Fibroblast of lung (primary cell): Measurements from ENCODE around the gene MRNIP. TPM values are rescaled to one million over a fixed set of nuclear protein-coding genes. Genes with fewer than 3 reads are reported as not detected.

Experiments used
- DNase-seq, 2 donors: peaks; one replicate each; pipeline versions ENCODE4 v3.0.0 to v3.0.0-alpha.2; 2010; ENCODE audit warnings: low read depth in 2 of 2
- H2AFZ ChIP-seq: 2 replicates; pipeline ENCODE4 v1.5.1; 2012; ENCODE audit warnings: low read length, control low read depth, inconsistent platforms
- H3K27ac ChIP-seq: 2 replicates; pipeline ENCODE4 v1.5.1; 2011; ENCODE audit warnings: low read length, control low read depth; ENCODE audit not compliant: insufficient read depth
- H3K27me3 ChIP-seq: 2 replicates; pipeline ENCODE4 v1.5.1; 2011; ENCODE audit warnings: mild to moderate bottlenecking, low read length; ENCODE audit not compliant: control insufficient read depth, insufficient read depth
- H3K36me3 ChIP-seq: 2 replicates; pipeline ENCODE4 v1.5.1; 2011; ENCODE audit warnings: low read length; ENCODE audit not compliant: control insufficient read depth, insufficient read depth
- H3K4me1 ChIP-seq: 2 replicates; pipeline ENCODE4 v1.5.1; 2011; ENCODE audit warnings: low read length; ENCODE audit not compliant: control insufficient read depth, insufficient read depth; ENCODE audit errors: extremely low read depth
- H3K4me2 ChIP-seq: 2 replicates; pipeline ENCODE4 v1.5.1; 2011; ENCODE audit warnings: low read length, control low read depth; ENCODE audit not compliant: insufficient read depth; ENCODE audit errors: extremely low read depth
- H3K4me3 ChIP-seq, 4 experiments: fragments of 200-600 bp in 1 of 4; sonication (generic) in 1 of 4; replicated peaks in 1 of 4; 2 replicates each; pipeline ENCODE4 v1.5.1; 2011 to 2016; ENCODE audit warnings: low read length in 4 of 4, low read depth in 3 of 4, mild to moderate bottlenecking in 3 of 4, control low read depth in 2 of 4, inconsistent platforms in 1 of 4, mixed read lengths in 1 of 4; ENCODE audit not compliant: insufficient read depth in 1 of 4; ENCODE audit errors: control extremely low read depth in 1 of 4
- H3K79me2 ChIP-seq: 2 replicates; pipeline ENCODE4 v1.5.1; 2012; ENCODE audit warnings: mild to moderate bottlenecking, low read length, inconsistent platforms; ENCODE audit not compliant: control insufficient read depth, insufficient read depth
- H3K9ac ChIP-seq: 2 replicates; pipeline ENCODE4 v1.5.1; 2011; ENCODE audit warnings: mild to moderate bottlenecking, low read length, control low read depth; ENCODE audit not compliant: insufficient read depth
- H3K9me3 ChIP-seq: 2 replicates; pipeline ENCODE4 v1.5.1; 2012; ENCODE audit warnings: low read depth, low read length; ENCODE audit not compliant: control insufficient read depth, insufficient read depth
- H4K20me1 ChIP-seq: 2 replicates; pipeline ENCODE4 v1.5.1; 2011; ENCODE audit warnings: low read length; ENCODE audit not compliant: control insufficient read depth, insufficient read depth; ENCODE audit errors: extremely low read depth
- CTCF ChIP-seq, 2 donors: IDR thresholded peaks in 1 of 2; conservative IDR thresholded peaks in 1 of 2; 1 replicate in 1 of 2; 2 replicates in 1 of 2; pipeline ENCODE4 v1.5.1; 2011 to 2012; ENCODE audit warnings: low read length in 2 of 2, control low read depth in 1 of 2, inconsistent platforms in 1 of 2, low read depth in 1 of 2, mild to moderate bottlenecking in 1 of 2
- EZH2 ChIP-seq: IDR thresholded peaks from 2 replicates; pipeline ENCODE4 v1.5.1; 2012; ENCODE audit warnings: low read length, control low read depth, mild to moderate bottlenecking; ENCODE audit errors: missing control alignments
- polyA plus RNA-seq, 2 donors: library from polyadenylated mRNA; depleted of rRNA in 1 of 2; stranded (reverse) in 1 of 2; unstranded in 1 of 2; fragments of >200 nt; gene quantifications; 2 replicates each; pipeline ENCODE4 v1.2.1, GENCODE V29; 2011 to 2012; ENCODE audit warnings: missing spikeins in 1 of 2
- total RNA-seq: library from RNA; depleted of rRNA; stranded (reverse); fragments of >200 nt; gene quantifications from 2 replicates; pipeline ENCODE4 v1.2.1, GENCODE V29; 2014

Gene MRNIP
- total and polyA plus RNA-seq, 2 donors (not counting 1 experiment from before 2014, with no cell fraction given), result 8.6 to 21.0 TPM

- Histone ChIP-seq H3K4me2 (peak overlapping the region; percentile 86), H3K27ac (no peak overlapping the region), H3K9me3 (no peaks in the 10 kb centered on the region), H2AFZ (no peak overlapping the region), H3K4me1 (peaks cover 39% of the 10 kb centered on the region), H3K36me3 (peaks cover 37% of the 10 kb centered on the region), H4K20me1 (peaks cover 8% of the 10 kb centered on the region), H3K27me3 (no peaks in the 10 kb centered on the region), H3K4me3 (peak overlapping the region; percentile 85 to 100 (median 90)), H3K9ac (peak overlapping the region; percentile 43), H3K79me2 (peaks cover 54% of the 10 kb centered on the region)
- TF ChIP-seq EZH2 (no peak), CTCF (conservative IDR thresholded peaks at IDR 0.05 in 1 of 2, IDR thresholded peaks at IDR 0.05 in 1 of 2; ENCODE audit: low read depth in 1 of 2, low read length in 2 of 2) (no peak)
- DNase-seq, result no peak
Measured at GRCh38 chr5:179822444-179822990, 36.1 kb downstream of the MRNIP start.

DNA sequence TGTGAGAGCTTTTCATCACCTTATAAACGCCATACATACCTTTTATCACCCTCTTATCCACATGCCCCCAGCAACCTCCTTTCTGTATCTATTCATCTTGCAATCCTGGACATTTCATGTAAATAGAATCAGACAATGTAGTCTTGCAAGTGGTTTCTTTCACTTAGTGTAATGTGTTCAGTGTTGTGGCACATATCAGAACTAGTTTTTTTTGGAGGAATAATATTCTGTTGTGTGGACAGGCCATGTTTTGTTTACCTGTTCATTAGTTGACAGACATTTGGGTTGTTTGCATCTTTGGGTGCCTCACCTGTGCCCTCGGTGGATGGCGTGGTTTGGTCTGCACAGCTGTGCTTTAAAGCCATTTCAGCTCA is 36.6 kb downstream of the MRNIP start:
- no peak for DNase-seq
- Histone ChIP-seq H3K36me3 (peaks cover 37% of the 10 kb centered on the region), H3K27ac (peak overlapping the region; percentile 79), H3K4me2 (peak overlapping the region; percentile 86), H3K4me1 (peaks cover 39% of the 10 kb centered on the region), H3K27me3 (no peaks in the 10 kb centered on the region), H2AFZ (no peak overlapping the region), H3K9me3 (no peaks in the 10 kb centered on the region), H3K9ac (peak overlapping the region; percentile 13), H3K79me2 (peaks cover 54% of the 10 kb centered on the region), H4K20me1 (peaks cover 8% of the 10 kb centered on the region), H3K4me3 (peak overlapping the region; percentile 85 to 100 (median 90))
- no peak for TF ChIP-seq EZH2
- no peak for TF ChIP-seq CTCF (conservative IDR thresholded peaks at IDR 0.05 in 1 of 2, IDR thresholded peaks at IDR 0.05 in 1 of 2; ENCODE audit: low read depth in 1 of 2, low read length in 2 of 2)

- Histone ChIP-seq H3K4me2 (peak overlapping the region; percentile 86), H3K79me2 (peaks cover 52% of the 10 kb centered on the region), H3K27me3 (no peaks in the 10 kb centered on the region), H3K9me3 (no peaks in the 10 kb centered on the region), H4K20me1 (peaks cover 8% of the 10 kb centered on the region), H3K4me1 (peaks cover 39% of the 10 kb centered on the region), H3K9ac (peak overlapping the region; percentile 93), H2AFZ (no peak overlapping the region), H3K27ac (peak overlapping the region; percentile 79), H3K36me3 (peaks cover 33% of the 10 kb centered on the region), H3K4me3 (peak overlapping the region; percentile 85 to 100 (median 90))
- peak; percentile 93 to 95 for DNase-seq
- TF ChIP-seq CTCF (conservative IDR thresholded peaks at IDR 0.05 in 1 of 2, IDR thresholded peaks at IDR 0.05 in 1 of 2; ENCODE audit: low read depth in 1 of 2, low read length in 2 of 2) (no peak), EZH2 (no peak)
Measured at GRCh38 chr5:179821298-179822058, 37.1 kb downstream of the MRNIP start.
